HepG2 (cell line): ENCODE data around the gene MYH7B. TPM values are rescaled to one million over a fixed set of nuclear protein-coding genes. Genes with fewer than 3 reads are reported as not detected.

ENCODE experiments used
- ATRX ChIP-seq: sonication (generic); formaldehyde crosslinking; IDR thresholded peaks from 2 replicates; pipeline ENCODE4 v1.4.0; 2020; ENCODE audit warnings: missing genetic modification reagents, borderline replicate concordance
- FOXA3 ChIP-seq: IDR thresholded peaks from 2 replicates; pipeline ENCODE4 v1.6.1; 2016; ENCODE audit warnings: missing genetic modification reagents, missing compliant biosample characterization
- GLI4 ChIP-seq: sonication (generic); formaldehyde crosslinking; IDR thresholded peaks from 2 replicates; pipeline ENCODE4 v1.5.1; 2020; ENCODE audit warnings: missing genetic modification reagents, mild to moderate bottlenecking, moderate library complexity, borderline replicate concordance
- HMGA1 ChIP-seq: sonication (generic); formaldehyde crosslinking; conservative IDR thresholded peaks from 2 replicates; pipeline ENCODE4 v1.4.0; 2020; ENCODE audit warnings: missing genetic modification reagents
- HNRNPLL ChIP-seq: fragments of 200-400 bp; formaldehyde crosslinking; IDR thresholded peaks from 2 replicates; pipeline ENCODE4 v1.6.1; 2017; ENCODE audit warnings: mild to moderate bottlenecking, low read depth, low read length; ENCODE audit not compliant: poor library complexity, severe bottlenecking
- LRRFIP1 ChIP-seq: sonication (generic); formaldehyde crosslinking; conservative IDR thresholded peaks from 2 replicates; pipeline ENCODE4 v1.4.0; 2020; ENCODE audit warnings: missing genetic modification reagents
- MXD4 ChIP-seq: IDR thresholded peaks from 2 replicates; pipeline ENCODE4 v1.6.1; 2016; ENCODE audit warnings: mild to moderate bottlenecking, missing biosample characterization, missing genetic modification reagents
- RAD21 ChIP-seq: fragments of 450-650 bp; formaldehyde crosslinking; IDR thresholded peaks from 2 replicates; pipeline ENCODE4 v1.5.0; 2020; ENCODE audit warnings: mild to moderate bottlenecking
- REL ChIP-seq: sonication (generic); formaldehyde crosslinking; conservative IDR thresholded peaks from 2 replicates; pipeline ENCODE4 v1.8.0; 2022; ENCODE audit warnings: mild to moderate bottlenecking, missing genetic modification reagents, moderate library complexity
- SATB2 ChIP-seq: sonication (generic); formaldehyde crosslinking; IDR thresholded peaks from 2 replicates; pipeline ENCODE4 v1.5.0; 2020; ENCODE audit warnings: missing genetic modification reagents
- TOPORS ChIP-seq: sonication (generic); formaldehyde crosslinking; IDR thresholded peaks from 2 replicates; pipeline ENCODE4 v1.8.0; 2023; ENCODE audit warnings: mild to moderate bottlenecking, missing genetic modification reagents
- ZNF10 ChIP-seq: sonication (generic); formaldehyde crosslinking; IDR thresholded peaks from 2 replicates; pipeline ENCODE4 v1.4.0; 2020; ENCODE audit warnings: mild to moderate bottlenecking, low read depth, missing genetic modification reagents, borderline replicate concordance
- ZNF282 ChIP-seq: fragments of 450-650 bp; IDR thresholded peaks from 2 replicates; pipeline ENCODE4 v1.6.1; 2018; ENCODE audit not compliant: partially characterized antibody
- ZNF414 ChIP-seq: sonication (generic); formaldehyde crosslinking; IDR thresholded peaks from 2 replicates; pipeline ENCODE4 v1.5.0; 2020; ENCODE audit warnings: missing genetic modification reagents
- ZNF549 ChIP-seq: sonication (generic); formaldehyde crosslinking; IDR thresholded peaks from 2 replicates; pipeline ENCODE4 v1.5.0; 2020; ENCODE audit warnings: missing genetic modification reagents
- ZNF564 ChIP-seq: sonication (generic); formaldehyde crosslinking; IDR thresholded peaks from 2 replicates; pipeline ENCODE4 v1.8.1; 2023; ENCODE audit warnings: mild to moderate bottlenecking, missing genetic modification reagents
- ZNF619 ChIP-seq: sonication (generic); formaldehyde crosslinking; IDR thresholded peaks from 2 replicates; pipeline ENCODE4 v1.4.0; 2020; ENCODE audit warnings: mild to moderate bottlenecking, missing genetic modification reagents
- ZNF766 ChIP-seq: sonication (generic); formaldehyde crosslinking; IDR thresholded peaks from 2 replicates; pipeline ENCODE4 v1.5.0; 2020; ENCODE audit warnings: missing genetic modification reagents, borderline replicate concordance
- polyA plus RNA-seq, 8 experiments: library from polyadenylated mRNA; depleted of rRNA in 3 of 8; stranded (reverse) in 7 of 8; unstranded in 1 of 8; fragments of >200 nt; fragmentation: Illumina TruSeq in 4 of 8; extraction: Trizol in 4 of 8; gene quantifications; 2 replicates each; pipeline versions ENCODE4 v1.2.1 to v1.2.3, GENCODE V29; 2011 to 2016; ENCODE audit warnings: low read depth in 4 of 8, missing spikeins in 1 of 8, mixed read lengths in 1 of 8; ENCODE audit not compliant: insufficient read depth in 1 of 8
- total RNA-seq, 5 experiments: library from RNA; depleted of rRNA; stranded (reverse); fragments of >200 nt; fragmentation: Illumina TruSeq; extraction: Trizol; gene quantifications; 2 replicates each; pipeline ENCODE4 v1.2.3, GENCODE V29; 2016; ENCODE audit warnings: low read depth in 1 of 5
- TF ChIP-seq, protein P1 (sequence below): sonication (generic); formaldehyde crosslinking; IDR thresholded peaks from 2 replicates; pipeline ENCODE4 v1.4.0; 2020; ENCODE audit warnings: missing genetic modification reagents, borderline replicate concordance
- TF ChIP-seq, protein P2 (sequence below): IDR thresholded peaks from 2 replicates; pipeline ENCODE4 v1.6.1; 2012; ENCODE audit warnings: inconsistent platforms
- TF ChIP-seq, protein P3 (sequence below): sonication (generic); formaldehyde crosslinking; IDR thresholded peaks from 2 replicates; pipeline ENCODE4 v1.4.0; 2020; ENCODE audit warnings: missing genetic modification reagents
- TF ChIP-seq, protein P4 (sequence below), 2 experiments: fragments of 450-650 bp in 1 of 2; sonication (generic) in 1 of 2; formaldehyde crosslinking; IDR thresholded peaks; 2 replicates each; pipeline versions ENCODE4 v1.5.0 to v1.8.0; 2020 to 2022; ENCODE audit warnings: mild to moderate bottlenecking in 1 of 2, missing genetic modification reagents in 1 of 2

MYH7B gene
- total and polyA plus RNA-seq, 2 of the 13 experiments (the other 11 are each of a cell fraction or from before 2014, with no cell fraction given), result 0.05 to 0.20 TPM

DNA sequence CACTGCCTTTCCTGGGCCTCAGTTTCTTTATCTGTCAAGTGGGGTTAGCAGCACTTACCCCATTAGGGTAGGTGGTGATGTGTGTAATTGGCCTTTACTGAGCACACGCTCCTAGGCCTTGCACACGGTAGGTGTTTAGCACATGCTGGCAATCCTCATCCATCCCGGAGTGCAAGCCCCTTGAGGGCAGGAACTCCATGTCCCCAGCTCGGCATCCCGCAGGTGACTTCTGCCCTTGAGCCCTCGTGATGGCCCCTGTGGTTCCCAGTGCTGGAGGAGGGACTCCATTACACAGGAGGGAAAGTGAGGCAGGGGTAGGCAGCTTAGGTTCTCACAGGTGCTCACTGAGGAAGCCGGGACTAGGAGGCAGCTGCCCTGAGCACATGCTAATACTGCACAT is 40.0 kb downstream of the MYH7B start (continued):
- TF ChIP-seq GLI4 (CRISPR knock-in tag) (no peak), RAD21 (CRISPR knock-in tag) (no peak), TOPORS (no peak), FOXA3 (CRISPR knock-in tag) (no peak), HMGA1 (CRISPR knock-in tag) (no peak), ZNF619 (CRISPR knock-in tag) (0 out of 2 replicates have a peak, but pooled peaks have one; percentile 1), ZNF10 (no peak), SATB2 (no peak), MXD4 (no peak), ZNF414 (CRISPR knock-in tag) (no peak), ZNF564 (no peak), ZNF282 (no peak), ATRX (no peak), LRRFIP1 (CRISPR knock-in tag) (no peak), ZNF549 (no peak), HNRNPLL (no peak), ZNF766 (CRISPR knock-in tag) (no peak), REL (CRISPR knock-in tag) (no peak)
- TF ChIP-seq, protein P1, sequence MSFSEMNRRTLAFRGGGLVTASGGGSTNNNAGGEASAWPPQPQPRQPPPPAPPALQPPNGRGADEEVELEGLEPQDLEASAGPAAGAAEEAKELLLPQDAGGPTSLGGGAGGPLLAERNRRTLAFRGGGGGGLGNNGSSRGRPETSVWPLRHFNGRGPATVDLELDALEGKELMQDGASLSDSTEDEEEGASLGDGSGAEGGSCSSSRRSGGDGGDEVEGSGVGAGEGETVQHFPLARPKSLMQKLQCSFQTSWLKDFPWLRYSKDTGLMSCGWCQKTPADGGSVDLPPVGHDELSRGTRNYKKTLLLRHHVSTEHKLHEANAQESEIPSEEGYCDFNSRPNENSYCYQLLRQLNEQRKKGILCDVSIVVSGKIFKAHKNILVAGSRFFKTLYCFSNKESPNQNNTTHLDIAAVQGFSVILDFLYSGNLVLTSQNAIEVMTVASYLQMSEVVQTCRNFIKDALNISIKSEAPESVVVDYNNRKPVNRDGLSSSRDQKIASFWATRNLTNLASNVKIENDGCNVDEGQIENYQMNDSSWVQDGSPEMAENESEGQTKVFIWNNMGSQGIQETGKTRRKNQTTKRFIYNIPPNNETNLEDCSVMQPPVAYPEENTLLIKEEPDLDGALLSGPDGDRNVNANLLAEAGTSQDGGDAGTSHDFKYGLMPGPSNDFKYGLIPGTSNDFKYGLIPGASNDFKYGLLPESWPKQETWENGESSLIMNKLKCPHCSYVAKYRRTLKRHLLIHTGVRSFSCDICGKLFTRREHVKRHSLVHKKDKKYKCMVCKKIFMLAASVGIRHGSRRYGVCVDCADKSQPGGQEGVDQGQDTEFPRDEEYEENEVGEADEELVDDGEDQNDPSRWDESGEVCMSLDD (CRISPR knock-in tag), result no peak
- TF ChIP-seq, protein P2, sequence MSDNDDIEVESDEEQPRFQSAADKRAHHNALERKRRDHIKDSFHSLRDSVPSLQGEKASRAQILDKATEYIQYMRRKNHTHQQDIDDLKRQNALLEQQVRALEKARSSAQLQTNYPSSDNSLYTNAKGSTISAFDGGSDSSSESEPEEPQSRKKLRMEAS, result no peak; the same call in 1 of the 2 replicates
- TF ChIP-seq, protein P3, sequence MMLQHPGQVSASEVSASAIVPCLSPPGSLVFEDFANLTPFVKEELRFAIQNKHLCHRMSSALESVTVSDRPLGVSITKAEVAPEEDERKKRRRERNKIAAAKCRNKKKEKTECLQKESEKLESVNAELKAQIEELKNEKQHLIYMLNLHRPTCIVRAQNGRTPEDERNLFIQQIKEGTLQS, result no peak
- TF ChIP-seq, protein P4, sequence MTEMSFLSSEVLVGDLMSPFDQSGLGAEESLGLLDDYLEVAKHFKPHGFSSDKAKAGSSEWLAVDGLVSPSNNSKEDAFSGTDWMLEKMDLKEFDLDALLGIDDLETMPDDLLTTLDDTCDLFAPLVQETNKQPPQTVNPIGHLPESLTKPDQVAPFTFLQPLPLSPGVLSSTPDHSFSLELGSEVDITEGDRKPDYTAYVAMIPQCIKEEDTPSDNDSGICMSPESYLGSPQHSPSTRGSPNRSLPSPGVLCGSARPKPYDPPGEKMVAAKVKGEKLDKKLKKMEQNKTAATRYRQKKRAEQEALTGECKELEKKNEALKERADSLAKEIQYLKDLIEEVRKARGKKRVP (CRISPR knock-in tag; IDR thresholded peaks at IDR 0.05), result no peak
